ENCODE data around the gene TAF1L. TPM values are rescaled to one million over a fixed set of nuclear protein-coding genes. Genes with fewer than 3 reads are reported as not detected.
"Not testable (repeated sequence)": the region's sequence is repeated elsewhere in the genome, so short reads cannot be mapped to it uniquely, and the experiment has no call there.

Gene TAF1L
- total RNA-seq, 1 experiment from 2014 or later = not detected

DNA sequence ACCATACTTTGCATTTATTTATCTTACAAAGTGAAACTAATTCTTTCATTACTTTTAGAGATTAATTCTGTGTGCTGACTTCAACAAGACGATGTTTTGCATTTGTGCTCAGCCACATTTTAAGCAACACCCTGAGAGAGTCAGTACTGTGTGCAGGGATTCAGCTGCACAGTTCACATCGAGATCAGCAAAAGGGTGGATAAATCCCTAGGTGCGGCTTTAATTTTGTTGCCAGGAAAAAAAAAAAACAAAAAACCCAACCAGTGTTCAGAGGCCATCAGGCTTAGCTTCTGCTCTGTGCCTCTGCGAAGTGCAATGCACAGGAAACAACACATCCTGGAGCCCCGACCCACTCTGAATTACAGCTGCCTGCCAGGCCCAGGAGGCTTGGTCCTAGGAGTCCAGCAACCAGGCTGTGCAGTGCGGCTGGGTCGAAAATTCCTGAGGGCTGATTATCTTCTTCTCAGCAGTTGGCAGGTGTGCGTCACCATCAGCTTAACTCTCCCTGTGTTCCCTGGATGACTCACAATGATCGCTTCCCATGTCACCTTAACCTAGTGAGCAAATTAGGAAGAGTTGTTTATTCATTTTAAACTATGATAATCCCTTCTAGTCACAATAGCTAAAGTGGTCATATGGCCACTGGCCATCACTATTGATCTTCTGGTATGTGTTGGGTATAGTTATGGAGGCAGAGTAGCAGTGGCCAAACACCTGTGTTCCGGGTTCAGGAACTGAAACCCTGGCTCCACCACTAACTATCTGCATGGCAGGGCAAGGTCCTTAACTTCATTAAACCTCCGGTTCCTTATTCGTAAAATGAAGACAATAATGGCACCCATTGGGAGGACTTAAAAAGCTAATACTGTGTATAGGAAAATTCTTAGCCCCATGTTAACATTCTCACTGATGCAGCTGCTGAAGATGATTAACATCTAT is 31.3 kb downstream of the TAF1L start:
- no peak overlapping the region for H3K4me3 Mint-ChIP-seq (ENCODE audit: unreplicated experiment)
- H3K36me3 ChIP-seq (ENCODE audit: control insufficient read depth, insufficient read depth, low read length) = no peaks in the 10 kb centered on the region
- H3K9me3 Mint-ChIP-seq (ENCODE audit: unreplicated experiment) = no peaks in the 10 kb centered on the region
- H3K9me3 ChIP-seq = no peaks in the 10 kb centered on the region; the same call in 1 of the 2 replicates
- no peak overlapping the region for H3K27ac Mint-ChIP-seq (ENCODE audit: unreplicated experiment)
- TF ChIP-seq, protein P1, sequence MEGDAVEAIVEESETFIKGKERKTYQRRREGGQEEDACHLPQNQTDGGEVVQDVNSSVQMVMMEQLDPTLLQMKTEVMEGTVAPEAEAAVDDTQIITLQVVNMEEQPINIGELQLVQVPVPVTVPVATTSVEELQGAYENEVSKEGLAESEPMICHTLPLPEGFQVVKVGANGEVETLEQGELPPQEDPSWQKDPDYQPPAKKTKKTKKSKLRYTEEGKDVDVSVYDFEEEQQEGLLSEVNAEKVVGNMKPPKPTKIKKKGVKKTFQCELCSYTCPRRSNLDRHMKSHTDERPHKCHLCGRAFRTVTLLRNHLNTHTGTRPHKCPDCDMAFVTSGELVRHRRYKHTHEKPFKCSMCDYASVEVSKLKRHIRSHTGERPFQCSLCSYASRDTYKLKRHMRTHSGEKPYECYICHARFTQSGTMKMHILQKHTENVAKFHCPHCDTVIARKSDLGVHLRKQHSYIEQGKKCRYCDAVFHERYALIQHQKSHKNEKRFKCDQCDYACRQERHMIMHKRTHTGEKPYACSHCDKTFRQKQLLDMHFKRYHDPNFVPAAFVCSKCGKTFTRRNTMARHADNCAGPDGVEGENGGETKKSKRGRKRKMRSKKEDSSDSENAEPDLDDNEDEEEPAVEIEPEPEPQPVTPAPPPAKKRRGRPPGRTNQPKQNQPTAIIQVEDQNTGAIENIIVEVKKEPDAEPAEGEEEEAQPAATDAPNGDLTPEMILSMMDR (IDR thresholded peaks at IDR 0.05; ENCODE audit: insufficient read depth in 1 of 2, low read depth in 1 of 2, low read length in 1 of 2, severe bottlenecking in 1 of 2, unreplicated experiment in 1 of 2) = no peak
- H3K4me3 ChIP-seq (ENCODE audit: low read depth, low read length) = no peak overlapping the region
- no peaks in the 10 kb centered on the region for H3K4me1 ChIP-seq
- no peaks in the 10 kb centered on the region for H3K27me3 ChIP-seq (replicated peaks; ENCODE audit: control insufficient read depth, insufficient read depth, low read length)
- POLR2A ChIA-PET = no interaction called here
- CTCF ChIA-PET = no interaction called here
- DNase-seq = peak in 1 of 2 experiments; percentile 8
- intact Hi-C loops (cut with micrococcal nuclease; ENCODE audit: unreplicated experiment) = no loop called here
- H3K4me1 Mint-ChIP-seq (ENCODE audit: low read depth, unreplicated experiment) = no peaks in the 10 kb centered on the region
- no TSS peak for BruUV-seq (replicated peaks)
- H3K27me3 Mint-ChIP-seq (ENCODE audit: insufficient read depth, unreplicated experiment) = peaks cover 8% of the 10 kb centered on the region
- no peaks in the 10 kb centered on the region for H3K36me3 Mint-ChIP-seq (ENCODE audit: insufficient read depth, unreplicated experiment)

DNA sequence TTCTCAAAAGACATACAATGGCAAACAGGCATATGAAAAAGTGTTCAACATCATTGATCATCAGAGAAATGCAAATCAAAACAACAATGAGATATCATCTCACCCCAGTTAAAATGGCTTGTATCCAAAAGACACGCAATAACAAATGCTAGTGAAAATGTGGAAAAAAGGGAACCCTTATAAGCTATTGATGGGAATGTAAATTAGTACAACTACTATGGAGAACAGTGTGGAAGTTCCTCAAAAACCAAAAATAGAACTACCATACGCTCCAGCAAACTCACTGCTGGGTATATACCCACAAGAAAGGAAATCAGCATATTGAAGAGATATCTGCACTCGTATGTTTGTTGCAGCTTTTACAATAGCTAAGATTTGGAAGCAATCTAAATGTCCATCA is 36.4 kb downstream of the TAF1L start:
- BruUV-seq (replicated peaks); H3K4me1 Mint-ChIP-seq (ENCODE audit: low read depth, unreplicated experiment); H3K4me3 ChIP-seq (ENCODE audit: low read depth, low read length); H3K36me3 ChIP-seq (ENCODE audit: control insufficient read depth, insufficient read depth, low read length); H3K9me3 Mint-ChIP-seq (ENCODE audit: unreplicated experiment); intact Hi-C loops (cut with micrococcal nuclease; ENCODE audit: unreplicated experiment); H3K4me3 Mint-ChIP-seq (ENCODE audit: unreplicated experiment); H3K9me3 ChIP-seq; H3K27me3 Mint-ChIP-seq (ENCODE audit: insufficient read depth, unreplicated experiment); H3K27me3 ChIP-seq (replicated peaks; ENCODE audit: control insufficient read depth, insufficient read depth, low read length); CTCF ChIA-PET; H3K4me1 ChIP-seq; H3K27ac Mint-ChIP-seq (ENCODE audit: unreplicated experiment); DNase-seq; POLR2A ChIA-PET; H3K36me3 Mint-ChIP-seq (ENCODE audit: insufficient read depth, unreplicated experiment): not testable (repeated sequence)

DNA sequence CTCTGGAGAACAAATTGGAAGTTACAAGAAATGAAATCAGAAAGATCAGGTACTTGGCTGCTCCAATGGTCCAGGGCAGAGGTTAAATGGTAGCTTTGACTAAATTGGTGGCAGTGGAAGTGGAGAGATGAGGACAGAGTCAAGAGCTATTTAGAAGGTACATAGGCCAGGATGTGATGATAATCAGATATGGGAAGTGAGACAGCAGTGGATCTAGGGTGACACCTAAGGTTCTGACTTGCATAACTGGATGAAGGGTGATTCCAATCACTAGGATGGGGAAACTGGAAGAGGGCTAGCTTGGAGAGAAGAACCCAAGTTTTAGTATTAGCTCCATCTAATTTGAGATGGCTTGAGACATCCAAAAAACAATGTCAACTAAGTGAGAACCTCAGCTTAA is 38.5 kb downstream of the TAF1L start:
- Histone ChIP-seq H3K36me3 (ENCODE audit: control insufficient read depth, insufficient read depth, low read length) (no peaks in the 10 kb centered on the region), H3K9me3 (no peaks in the 10 kb centered on the region), H3K27me3 (replicated peaks; ENCODE audit: control insufficient read depth, insufficient read depth, low read length) (no peaks in the 10 kb centered on the region), H3K4me1 (no peaks in the 10 kb centered on the region), H3K4me3 (ENCODE audit: low read depth, low read length) (no peak overlapping the region)
- no peak overlapping the region for H3K27ac Mint-ChIP-seq (ENCODE audit: unreplicated experiment)
- peaks cover 8% of the 10 kb centered on the region for H3K27me3 Mint-ChIP-seq (ENCODE audit: insufficient read depth, unreplicated experiment)
- no peaks in the 10 kb centered on the region for H3K9me3 Mint-ChIP-seq (ENCODE audit: unreplicated experiment)
- ChIA-PET CTCF (no interaction called here), POLR2A (no interaction called here)
- no peak for DNase-seq
- no peaks in the 10 kb centered on the region for H3K36me3 Mint-ChIP-seq (ENCODE audit: insufficient read depth, unreplicated experiment)
- intact Hi-C loops (cut with micrococcal nuclease; ENCODE audit: unreplicated experiment) = no loop called here
- no peak overlapping the region for H3K4me3 Mint-ChIP-seq (ENCODE audit: unreplicated experiment)
- TF ChIP-seq, protein P1 (IDR thresholded peaks at IDR 0.05; ENCODE audit: insufficient read depth in 1 of 2, low read depth in 1 of 2, low read length in 1 of 2, severe bottlenecking in 1 of 2, unreplicated experiment in 1 of 2) = no peak
- no TSS peak for BruUV-seq (replicated peaks)
- no peaks in the 10 kb centered on the region for H3K4me1 Mint-ChIP-seq (ENCODE audit: low read depth, unreplicated experiment)
